GM19324 (cell line): Measurements from ENCODE around the gene AGMO.

Source experiments
- ATAC-seq: cut with Tn5 transposase; IDR thresholded peaks from one replicate; pipeline ENCODE4 v1.9.1; 2021; ENCODE audit warnings: mild to moderate bottlenecking, moderate library complexity; ENCODE audit not compliant: unreplicated experiment, low FRiP score

Gene AGMO

DNA sequence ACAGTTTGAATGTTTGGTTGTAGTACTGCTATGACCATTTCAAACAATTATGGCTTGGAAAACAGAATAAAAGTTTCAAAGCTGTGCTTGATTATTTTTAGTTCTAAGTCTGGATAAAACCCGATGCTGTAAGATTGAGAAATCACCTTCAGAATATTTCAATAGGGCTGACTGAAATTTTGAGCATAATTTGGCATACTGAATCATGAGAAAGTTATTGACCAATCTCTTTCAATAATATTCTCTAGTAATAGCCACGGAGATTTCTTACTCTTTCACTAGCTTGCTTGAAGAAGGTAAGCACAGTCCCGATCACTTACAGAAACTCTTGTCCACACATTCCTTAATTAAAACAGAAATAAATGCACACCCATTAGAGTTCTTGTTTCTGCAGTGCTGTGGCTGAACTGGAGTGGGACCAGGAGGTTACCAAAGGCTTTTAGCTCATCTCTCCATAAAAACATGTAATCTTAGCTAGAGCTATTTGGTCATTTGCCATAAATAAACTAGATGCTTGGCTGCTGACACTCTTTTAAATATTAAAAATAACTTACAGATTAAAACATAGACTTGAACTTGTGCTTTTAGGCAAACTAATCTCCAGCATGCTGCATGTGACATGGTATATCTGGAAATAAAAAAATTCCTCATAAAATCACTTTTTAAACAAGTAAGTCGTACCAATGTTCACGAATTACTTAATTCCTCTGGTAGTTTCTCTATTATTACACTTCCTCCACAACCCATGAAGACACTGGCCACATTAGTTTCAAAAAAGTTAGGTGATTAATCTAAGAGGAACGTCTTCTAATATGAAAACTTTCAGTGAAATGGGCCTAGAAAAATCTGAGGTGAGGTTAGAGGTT lies 97.8 kb downstream of the AGMO start:
- no peak for ATAC-seq

DNA sequence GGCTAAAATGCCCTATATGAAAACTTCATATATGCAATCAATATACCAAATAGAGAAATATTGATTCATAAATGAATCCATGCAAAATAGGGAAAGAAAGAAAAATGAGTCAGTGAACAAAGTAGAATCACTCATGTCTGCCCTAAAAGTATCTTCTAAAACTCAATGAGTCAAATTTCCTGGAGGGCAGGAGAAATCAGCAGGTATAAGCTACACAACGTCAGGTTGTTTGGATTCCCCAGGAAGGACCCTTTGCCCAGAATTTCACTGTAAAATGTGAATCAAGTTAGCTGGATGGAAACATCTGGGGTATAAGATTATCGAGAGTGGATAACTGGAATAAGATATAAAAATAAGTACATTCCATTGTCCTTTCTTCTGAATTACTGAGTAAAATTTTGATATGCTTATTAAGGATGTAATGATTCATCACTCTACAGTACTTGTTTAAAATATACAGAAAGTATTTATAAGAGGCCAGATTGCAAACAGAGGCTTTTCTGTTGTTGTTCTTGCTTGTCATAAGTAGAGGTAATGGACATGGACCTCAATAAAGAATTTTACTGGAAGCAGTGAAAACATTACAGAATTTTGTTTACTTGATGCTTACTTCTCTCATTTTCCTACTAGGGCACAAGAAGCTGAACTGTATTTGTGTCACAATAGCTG lies 99.0 kb downstream of the AGMO start:
- no peak for ATAC-seq

DNA sequence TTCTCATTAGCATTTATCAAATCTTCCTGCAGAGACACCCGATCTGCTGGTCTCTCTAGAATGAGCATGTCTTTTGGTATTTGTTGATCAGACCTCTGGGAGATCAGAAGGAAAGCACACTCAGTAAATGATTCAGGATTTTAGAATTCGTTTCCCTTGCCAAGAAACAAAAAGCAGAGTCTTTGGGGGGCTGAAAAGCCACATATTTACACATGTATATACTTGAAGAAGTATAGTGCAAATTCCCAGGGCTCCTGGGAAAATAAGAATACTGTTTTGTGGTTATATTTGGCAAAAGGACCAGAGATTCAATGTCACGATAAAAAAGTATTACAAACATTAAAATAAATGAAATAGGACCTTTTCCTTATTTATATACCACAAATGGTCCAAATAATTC lies 100.2 kb downstream of the AGMO start:
- no peak for ATAC-seq

DNA sequence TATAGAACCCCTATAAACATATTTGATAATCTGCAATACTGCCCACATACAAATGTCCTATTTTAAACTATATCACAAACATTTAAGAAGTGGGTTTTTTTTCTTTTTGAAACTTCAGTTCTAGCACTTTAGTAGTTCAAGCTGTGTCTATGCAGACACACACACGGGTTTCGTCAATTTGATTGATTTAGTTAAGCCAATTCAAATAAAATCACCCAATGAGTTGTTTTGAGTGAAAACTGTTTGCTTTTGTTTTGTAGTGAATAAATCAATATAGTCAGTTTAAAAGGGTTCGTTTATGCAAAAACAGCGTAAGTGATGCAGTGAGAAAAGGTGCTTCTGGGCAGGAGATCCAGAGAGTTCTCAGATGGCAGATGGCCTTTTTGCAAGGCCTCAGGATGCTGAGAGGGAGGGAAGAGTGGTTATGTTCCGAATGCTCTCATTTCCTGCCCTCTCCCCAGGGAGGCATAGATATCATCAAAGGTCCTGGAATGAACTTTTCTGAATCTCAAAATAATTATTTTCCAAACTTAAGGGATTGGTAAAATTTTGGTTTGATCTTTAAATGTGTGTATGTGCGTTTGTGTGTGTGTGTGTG lies 102.7 kb downstream of the AGMO start:
- ATAC-seq, result no peak

DNA sequence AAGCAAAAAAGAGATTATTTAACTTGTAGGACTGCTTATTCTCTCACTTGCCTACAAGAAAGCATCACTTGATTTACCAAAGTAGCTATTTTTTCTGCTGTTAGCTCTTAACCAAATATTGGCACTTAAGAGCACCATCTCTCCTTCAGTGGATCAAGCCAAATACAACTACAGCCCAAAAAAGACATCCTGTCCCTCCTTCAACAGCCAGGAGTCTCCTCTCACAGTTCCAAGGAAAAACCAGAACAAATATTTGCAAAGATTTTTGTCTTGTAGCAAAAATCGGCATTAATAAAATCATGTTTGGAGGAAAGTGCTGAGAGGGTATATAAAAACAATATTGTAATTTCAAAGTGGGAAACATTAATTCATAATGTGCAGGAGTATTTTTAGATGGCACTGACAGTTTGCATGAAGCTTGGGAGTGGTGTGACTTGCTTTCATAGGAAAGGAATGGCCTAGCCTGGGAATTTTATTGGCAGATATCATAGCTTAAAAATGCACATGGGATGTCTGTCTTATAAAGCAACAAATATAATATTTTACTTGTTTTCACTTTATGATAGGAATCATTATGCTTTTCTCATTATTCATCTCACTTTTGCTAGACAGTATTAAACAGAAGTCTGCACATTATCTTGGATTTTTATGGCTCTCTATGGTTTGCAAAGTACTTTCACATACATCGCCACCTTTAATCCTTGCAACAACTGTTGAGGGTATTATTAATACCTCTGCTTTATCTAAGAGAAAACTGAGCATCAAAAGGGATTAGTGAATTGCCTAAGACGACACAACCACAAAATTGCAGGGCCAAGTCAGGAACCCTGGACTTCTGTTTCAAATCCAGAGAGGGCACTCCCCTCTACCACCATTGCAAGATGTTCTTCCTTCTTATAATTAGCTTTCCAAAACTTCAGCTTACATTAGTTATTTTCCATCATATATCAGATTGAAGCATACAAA lies 103.5 kb downstream of the AGMO start:
- ATAC-seq, result no peak

DNA sequence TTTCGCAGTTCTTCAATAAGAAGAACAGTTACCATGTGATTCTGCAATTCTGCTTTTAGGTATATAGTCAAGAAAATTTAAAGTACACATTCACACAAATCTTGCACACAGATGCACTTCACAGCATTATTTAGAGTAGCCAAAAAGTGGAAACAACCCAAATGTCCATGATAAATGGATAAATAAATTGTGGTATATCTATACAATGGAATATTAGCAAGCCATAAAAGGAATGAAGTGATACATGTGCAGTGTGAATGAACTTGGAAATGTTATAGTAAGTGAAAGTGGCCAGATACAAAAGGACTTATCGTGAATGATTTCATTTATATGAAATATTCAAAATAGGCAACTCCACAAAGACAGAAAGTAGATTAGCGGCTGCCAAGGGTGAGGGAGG lies 109.1 kb downstream of the AGMO start:
- no peak for ATAC-seq

DNA sequence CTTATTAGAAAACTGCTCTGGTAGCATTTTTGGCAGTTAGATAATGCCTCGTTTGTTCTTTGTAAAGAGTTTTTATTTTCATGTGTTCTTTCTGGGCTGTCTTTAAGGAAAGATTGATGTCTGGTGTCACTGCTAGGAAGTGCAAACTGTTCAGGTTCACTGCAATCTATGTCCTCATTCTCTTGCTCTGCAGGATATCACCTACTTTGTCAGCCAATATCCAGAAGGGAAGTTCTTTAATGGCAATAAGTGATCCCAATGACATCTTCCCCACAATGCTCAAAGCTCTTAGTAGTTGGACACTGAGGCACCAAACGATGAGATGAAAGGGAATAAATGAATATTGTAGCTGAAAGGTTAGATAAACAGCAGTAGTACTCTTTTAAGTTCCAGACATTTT lies 115.1 kb downstream of the AGMO start:
- ATAC-seq, result no peak

DNA sequence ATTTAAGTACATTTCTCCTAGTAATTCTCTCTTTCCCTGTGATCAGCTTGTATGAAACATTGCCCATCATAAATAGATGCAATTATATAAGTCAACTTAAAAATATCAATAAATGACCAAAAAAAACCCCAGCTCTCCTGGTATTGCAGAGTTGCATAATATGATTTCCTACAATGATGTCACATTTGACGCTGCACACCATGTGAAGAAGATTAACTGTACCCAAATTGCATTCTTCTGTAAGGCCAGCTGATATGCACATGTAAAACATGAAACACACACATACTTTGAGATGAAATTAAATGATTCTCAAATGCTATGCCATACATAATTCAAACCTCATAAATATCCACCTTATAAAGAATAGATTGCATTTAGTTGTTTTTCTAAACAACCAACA lies 115.5 kb downstream of the AGMO start:
- no peak for ATAC-seq

DNA sequence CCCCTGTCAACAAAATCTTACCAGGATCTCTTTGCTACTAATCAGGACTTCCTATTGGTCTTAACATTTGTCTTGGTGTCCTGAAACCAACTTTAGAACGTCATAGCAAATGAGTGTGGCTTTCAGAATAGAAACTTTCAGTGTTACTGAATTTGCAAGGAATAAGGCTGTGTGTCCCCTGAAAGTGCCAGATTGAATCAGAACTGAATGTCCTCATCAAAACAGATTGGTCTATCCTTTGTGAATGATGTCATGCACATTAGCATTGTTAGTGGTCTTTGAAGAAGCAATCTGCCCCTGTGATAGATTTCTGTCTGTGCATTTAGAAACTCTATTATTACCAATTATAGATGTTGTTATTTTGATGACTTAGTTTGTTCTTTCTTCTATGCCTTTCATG lies 119.9 kb downstream of the AGMO start:
- no peak for ATAC-seq

DNA sequence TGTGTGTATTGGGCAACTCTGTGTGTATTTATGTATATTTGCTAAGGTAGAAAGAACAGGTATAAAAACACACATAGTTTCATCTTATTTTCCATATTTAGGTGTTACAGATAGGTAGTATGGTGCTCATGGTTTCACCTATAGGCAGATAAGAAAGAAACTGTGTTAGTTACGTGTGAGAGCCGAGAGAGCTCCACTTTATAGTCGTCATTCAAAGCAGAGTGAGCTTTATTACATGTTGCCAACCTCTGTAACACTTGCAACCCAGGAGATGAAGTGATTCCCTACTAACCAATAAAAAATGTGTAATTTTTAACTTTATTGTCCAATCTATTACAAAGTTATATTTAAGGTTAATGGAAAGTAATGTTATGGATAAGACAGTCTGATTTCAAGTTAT lies 121.3 kb downstream of the AGMO start:
- no peak for ATAC-seq

DNA sequence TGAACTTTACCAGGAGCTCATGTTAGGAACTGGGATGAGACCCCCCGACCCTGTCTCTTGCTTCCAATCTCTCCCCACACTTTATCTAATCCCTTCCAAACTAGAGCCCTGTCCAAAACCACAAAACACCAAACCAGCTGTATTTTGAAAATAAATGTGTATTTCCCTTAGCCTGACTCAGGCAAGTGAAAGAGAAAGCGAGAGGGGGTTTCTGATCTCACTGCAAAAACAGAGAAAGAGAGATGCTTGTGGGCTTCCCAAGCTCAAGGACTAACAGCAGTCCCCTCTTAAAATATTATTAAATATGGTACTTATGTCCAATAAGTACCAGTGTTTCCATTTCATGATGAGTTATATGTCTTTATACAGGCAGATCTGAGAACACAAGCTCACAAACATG lies 122.0 kb downstream of the AGMO start:
- ATAC-seq, result no peak

DNA sequence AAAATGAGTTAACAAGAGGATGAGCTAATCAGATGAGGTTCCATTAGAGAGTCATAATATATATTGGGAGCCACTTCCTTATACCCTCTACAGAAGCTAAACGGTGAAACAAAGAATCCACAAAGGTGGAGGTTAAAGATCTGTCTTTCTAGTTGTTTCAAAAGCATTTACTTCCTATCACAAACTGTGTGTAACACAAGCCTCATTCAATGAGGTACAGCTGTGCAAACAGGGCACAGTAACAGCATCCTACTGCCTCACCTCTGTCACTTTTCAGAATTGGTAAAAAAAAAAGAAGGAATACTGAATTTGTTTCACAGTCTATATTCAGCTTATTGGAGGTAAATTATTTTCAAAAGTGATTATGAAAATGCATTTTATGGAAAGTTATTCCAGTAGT lies 128.7 kb downstream of the AGMO start:
- ATAC-seq, result no peak

DNA sequence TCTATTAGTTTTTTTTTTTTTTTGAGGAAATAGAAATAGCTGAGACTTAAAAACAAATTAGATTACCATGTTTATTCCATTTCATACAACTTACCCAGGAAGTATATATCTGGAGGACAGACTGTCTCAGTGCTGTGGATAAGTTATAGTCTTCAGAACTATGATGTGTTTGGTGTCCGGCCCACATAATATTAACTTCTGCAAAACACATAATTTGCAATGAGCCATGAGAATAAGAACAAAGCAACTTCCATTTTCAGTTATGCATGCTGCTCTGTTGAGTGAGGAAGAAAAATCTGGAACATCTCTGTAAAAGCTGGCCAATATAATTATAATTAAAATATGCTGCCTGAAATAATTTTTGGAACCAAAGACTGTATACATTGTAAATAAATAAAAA lies 130.9 kb downstream of the AGMO start:
- no peak for ATAC-seq

DNA sequence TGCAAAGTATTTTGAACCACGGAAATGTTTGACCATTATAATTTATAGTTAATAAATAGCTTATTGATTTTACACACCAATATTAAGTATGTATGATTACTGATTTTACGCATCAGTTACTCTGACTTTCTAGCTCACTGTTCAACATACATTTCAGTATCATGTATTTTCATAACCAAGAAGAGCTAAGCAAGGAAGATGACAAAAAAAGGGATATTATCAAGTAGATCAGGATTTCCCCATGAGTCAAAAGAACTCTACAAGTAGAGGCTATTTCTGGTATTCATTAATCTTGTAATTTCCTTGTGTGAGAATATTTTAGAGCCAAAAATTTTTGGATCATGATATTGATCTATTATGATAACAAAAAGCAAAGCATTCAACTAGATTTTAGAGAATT lies 131.6 kb downstream of the AGMO start:
- no peak for ATAC-seq

DNA sequence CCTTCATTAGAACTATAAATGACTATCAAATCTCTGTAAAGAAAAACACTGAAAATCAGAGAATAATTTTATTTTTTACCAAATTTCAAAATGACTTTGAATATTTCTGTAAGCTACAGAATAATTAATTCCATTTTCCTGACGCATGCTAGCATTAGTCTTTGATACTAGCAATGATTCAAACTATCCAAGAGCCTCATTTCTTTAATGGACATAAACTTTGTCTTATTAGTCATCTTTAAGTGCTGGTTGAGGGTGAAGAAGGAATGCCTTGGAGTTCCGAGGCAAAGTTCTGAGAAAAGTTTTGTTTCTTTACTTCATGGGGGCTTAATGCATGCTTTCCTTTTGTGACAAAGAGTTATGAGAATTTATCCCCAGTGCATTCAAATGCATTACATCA lies 137.3 kb downstream of the AGMO start:
- no peak for ATAC-seq

DNA sequence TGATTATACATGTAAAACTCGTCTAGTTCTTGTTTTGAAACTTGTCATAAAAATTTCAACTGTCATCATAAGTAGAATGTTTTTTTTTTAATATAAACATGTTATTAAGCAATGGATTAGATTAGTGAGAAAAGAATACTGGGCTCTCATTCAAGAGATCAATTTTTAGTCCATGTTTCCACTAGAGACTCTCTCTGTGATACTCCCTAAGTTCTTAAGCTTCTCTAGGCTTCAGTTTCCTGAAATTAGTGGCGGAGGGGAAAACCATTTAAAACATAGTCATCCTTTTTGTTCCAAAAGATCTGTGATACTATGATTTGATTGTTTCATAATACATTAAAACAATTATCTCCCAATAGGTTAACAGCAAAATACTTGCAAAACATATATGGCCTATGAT lies 142.2 kb downstream of the AGMO start:
- ATAC-seq, result no peak

DNA sequence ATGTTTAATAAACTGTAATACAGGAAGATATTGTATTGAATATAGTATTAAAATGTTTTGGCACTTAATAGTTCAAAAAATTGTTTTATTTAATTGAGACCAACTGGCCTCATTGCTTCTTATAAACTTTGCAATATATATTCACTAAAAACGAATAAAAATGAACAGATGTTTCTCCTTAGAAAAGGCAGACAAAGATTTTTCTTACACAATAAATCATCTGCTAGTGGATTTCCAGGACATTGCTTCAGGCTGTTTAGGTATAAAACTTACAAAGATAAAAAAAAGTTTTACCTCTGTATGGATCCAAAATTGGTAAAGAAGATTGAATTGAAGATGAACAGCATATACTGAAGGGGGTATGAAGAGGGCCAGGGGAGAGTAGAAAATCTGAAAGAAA lies 143.6 kb downstream of the AGMO start:
- no peak for ATAC-seq

DNA sequence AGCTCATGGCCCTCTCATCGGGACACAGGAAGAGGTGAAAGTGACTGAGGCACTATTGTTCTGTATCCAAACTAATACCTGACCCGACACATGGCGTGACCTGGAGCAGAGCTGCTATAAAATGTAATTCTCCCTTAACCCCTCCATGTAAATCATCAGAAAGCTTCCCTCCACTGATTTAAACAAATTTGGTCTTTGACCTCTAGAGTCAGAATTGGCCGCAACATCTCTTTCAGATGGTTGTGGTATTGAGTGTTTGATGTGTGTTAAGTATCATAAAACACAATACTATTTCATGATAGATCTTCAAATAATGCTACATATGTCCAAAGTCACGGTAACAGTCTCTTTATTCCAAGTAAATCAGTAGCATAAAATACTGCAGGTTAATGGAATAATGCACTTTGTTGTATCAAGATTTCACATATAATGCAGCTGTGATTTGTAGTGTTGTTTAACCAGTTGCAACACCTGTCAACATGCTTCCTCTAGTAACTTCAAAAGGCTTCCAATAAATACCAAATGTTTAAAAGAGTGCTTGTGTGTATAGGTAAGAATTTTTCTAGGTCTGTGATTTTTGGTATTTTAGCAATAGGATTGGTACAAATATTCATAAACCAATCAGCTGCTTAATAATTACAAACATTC lies 144.3 kb downstream of the AGMO start:
- no peak for ATAC-seq

DNA sequence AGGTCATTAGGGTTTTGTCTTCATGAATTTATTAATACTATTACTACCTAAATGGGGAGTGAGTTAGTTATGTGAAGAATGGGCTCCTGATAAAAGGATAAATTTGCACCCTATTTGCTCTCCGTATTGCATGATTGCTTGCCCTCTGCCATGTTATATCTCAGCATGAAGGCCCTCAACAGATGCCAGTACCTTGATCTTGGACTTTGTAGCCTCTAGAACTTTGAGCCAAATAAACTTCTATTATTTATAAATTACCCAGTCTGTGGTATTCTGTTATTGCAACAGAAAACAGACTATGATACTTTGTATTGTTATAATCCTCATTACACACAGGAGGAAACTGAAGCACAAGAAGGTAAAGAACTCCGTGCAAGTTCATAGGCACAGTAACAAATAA lies 150.8 kb downstream of the AGMO start:
- ATAC-seq, result no peak

DNA sequence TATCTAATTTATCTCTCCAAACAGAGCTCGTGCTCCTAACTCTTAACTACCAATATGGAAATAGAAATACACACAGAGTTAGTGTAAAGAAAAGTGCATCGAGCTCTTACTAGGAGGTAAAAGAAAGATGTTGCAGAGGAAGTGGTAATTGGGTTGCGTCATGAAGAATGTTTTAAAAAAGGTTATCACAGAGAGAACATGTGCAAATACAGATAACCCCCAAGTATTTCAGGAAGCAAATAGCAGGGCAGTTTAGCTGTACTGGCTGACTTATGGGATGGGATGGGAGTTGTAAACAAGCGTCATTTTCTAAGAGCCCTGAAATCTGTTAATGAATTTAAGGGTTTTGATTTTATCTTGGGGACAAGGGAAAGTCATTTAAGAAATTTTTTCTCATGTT lies 153.9 kb downstream of the AGMO start:
- no peak for ATAC-seq
